ENCODE measurements around the gene EFHD2. TPM values are rescaled to one million over a fixed set of nuclear protein-coding genes. Genes with fewer than 3 reads are reported as not detected.
A peak's percentile ranks its signal among the peaks of the same experiment; 100 is the strongest.
"Not testable (repeated sequence)": the region's sequence is repeated elsewhere in the genome, so short reads cannot be mapped to it uniquely, and the experiment has no call there.

Gene EFHD2
- total and polyA plus RNA-seq, 12 donors = 47.4 to 119 (median 87.9) TPM

- H3K36me3 ChIP-seq (replicated peaks in 1 of 2) = no peaks in the 10 kb centered on the region
- WGBS, 4 donors = 60 to 74% (median 71%) methylated on average over 16 to 20 of the region's 20 CpGs
- TF ChIP-seq CTCF (IDR thresholded peaks at IDR 0.05) (no peak), POLR2A (IDR thresholded peaks at IDR 0.05) (no peak)
- H3K9me3 ChIP-seq (replicated peaks in 1 of 3) = no peaks in the 10 kb centered on the region
- no peak overlapping the region for H3K27ac ChIP-seq
- no peak for DNase-seq
- no peaks in the 10 kb centered on the region for H3K4me1 ChIP-seq (replicated peaks in 1 of 2)
- intact Hi-C loops (cut with DNase I) = no loop called here
- H3K27me3 ChIP-seq = no peaks in the 10 kb centered on the region
- H3K4me3 ChIP-seq = no peak overlapping the region
Observed at GRCh38 chr1:15384301-15384901, 25.3 kb upstream of the EFHD2 start.

- H3K4me1 ChIP-seq (replicated peaks in 1 of 2) = no peaks in the 10 kb centered on the region
- WGBS, 4 donors = 90 to 96% (median 93%) methylated on average over 3 of the region's 3 CpGs
- H3K27me3 ChIP-seq = no peaks in the 10 kb centered on the region
- no peak overlapping the region for H3K27ac ChIP-seq
- no peak for TF ChIP-seq POLR2A (IDR thresholded peaks at IDR 0.05)
- intact Hi-C loops (cut with DNase I) = no loop called here
- DNase-seq = no peak
- no peaks in the 10 kb centered on the region for H3K36me3 ChIP-seq (replicated peaks in 1 of 2)
- no peaks in the 10 kb centered on the region for H3K9me3 ChIP-seq (replicated peaks in 1 of 3)
- no peak overlapping the region for H3K4me3 ChIP-seq
Observed at GRCh38 chr1:15385420-15385819, 24.3 kb upstream of the EFHD2 start.

GRCh38 chr1:15386164-15386749, 23.4 kb upstream of the EFHD2 start:
- Histone ChIP-seq H3K4me1 (replicated peaks in 1 of 2) (no peaks in the 10 kb centered on the region), H3K36me3 (replicated peaks in 1 of 2) (no peaks in the 10 kb centered on the region), H3K27me3 (no peaks in the 10 kb centered on the region), H3K27ac (no peak overlapping the region), H3K9me3 (replicated peaks in 1 of 3) (no peaks in the 10 kb centered on the region), H3K4me3 (peak overlapping the region in 1 of 4 donors; percentile 2)
- DNase-seq = no peak
- intact Hi-C loops (cut with DNase I) = no loop called here
- TF ChIP-seq CTCF (IDR thresholded peaks at IDR 0.05) = no peak
- TF ChIP-seq POLR2A (IDR thresholded peaks at IDR 0.05) = no peak
- WGBS, 4 donors = 39 to 55% (median 48%) methylated on average over 15 to 17 of the region's 17 CpGs

- no peak for DNase-seq
Observed at GRCh38 chr1:15388201-15388880, 21.3 kb upstream of the EFHD2 start.

GRCh38 chr1:15389828-15390227, 19.9 kb upstream of the EFHD2 start:
- WGBS, 4 donors = 87 to 91% (median 90%) methylated on average over 8 of the region's 8 CpGs
- H3K27ac ChIP-seq; H3K9me3 ChIP-seq (replicated peaks in 1 of 3); H3K27me3 ChIP-seq; H3K4me3 ChIP-seq; DNase-seq; H3K4me1 ChIP-seq (replicated peaks in 1 of 2); H3K36me3 ChIP-seq (replicated peaks in 1 of 2); intact Hi-C loops (cut with DNase I): not testable (repeated sequence)

More at GRCh38 chr1:15388201-15388880, 21.3 kb upstream of the EFHD2 start:
- no peaks in the 10 kb centered on the region for H3K4me1 ChIP-seq (replicated peaks in 1 of 2)
- no peak for TF ChIP-seq CTCF (IDR thresholded peaks at IDR 0.05)
- no peak for TF ChIP-seq POLR2A (IDR thresholded peaks at IDR 0.05)
- H3K4me3 ChIP-seq = no peak overlapping the region
- 78 to 90% (median 82%) methylated on average over 12 to 15 of the region's 15 CpGs for WGBS, 4 donors
- no peaks in the 10 kb centered on the region for H3K36me3 ChIP-seq (replicated peaks in 1 of 2)
- H3K27ac ChIP-seq = no peak overlapping the region
- no peaks in the 10 kb centered on the region for H3K27me3 ChIP-seq
- H3K9me3 ChIP-seq (replicated peaks in 1 of 3) = no peaks in the 10 kb centered on the region
- intact Hi-C loops (cut with DNase I) = no loop called here
